Mucosa of gallbladder (tissue), 1 donor: ENCODE results near the gene OPA1. TPM values are rescaled to one million over a fixed set of nuclear protein-coding genes. Genes with fewer than 3 reads are reported as not detected.

Source experiments
- DNase-seq: peaks from one replicate; pipeline ENCODE4 v3.0.0-alpha.2; 2020; ENCODE audit warnings: low spot score
- total RNA-seq: library from RNA; stranded (reverse); gene quantifications from one replicate; pipeline ENCODE4 v1.2.1, GENCODE V29; 2021
- donor health status: DM: no; HTN: no; CAD: no.

The OPA1 gene
- total RNA-seq, 1 donor from 2014 or later, result 41.5 TPM

DNA sequence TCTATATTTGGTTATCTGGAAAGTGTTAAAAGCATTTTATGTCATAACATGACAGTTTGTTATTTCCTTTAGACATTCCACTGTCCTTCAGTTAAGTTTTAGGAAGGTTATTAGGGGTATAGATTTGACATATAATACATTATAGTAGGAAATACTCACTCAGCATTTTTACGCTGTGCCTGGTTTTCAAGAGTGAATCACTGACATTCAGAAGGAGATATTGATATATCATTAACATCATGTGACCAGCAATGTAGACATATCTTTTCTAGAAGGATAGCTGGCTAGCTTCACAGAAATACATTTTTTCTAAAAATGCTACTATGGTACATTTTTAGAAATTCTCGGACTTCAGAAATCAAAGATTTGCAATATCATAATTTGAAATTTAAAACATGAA, 57.6 kb downstream of the OPA1 start:
- DNase-seq, result no peak

GRCh38 chr3:193655831-193656433, 62.9 kb downstream of the OPA1 start:
- no peak for DNase-seq

DNA sequence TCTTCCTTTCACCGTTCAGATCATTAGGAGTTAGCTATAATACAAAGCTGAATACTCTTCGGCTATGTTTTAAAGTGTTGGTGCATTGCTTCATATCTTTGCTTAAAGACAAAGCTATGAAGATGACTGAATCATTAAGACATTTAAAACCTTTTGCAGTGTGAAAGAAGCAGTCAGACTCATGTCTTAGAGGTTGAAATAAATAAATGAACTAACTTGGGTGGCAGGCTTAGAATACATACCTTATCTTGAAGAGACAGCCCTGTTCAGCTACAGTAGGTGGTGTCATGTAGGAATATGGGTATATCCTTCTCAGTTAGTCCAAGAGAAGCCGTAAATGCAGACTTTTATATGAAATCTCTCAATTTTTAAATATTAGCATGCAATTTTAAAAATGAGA, 63.4 kb downstream of the OPA1 start:
- no peak for DNase-seq

DNA sequence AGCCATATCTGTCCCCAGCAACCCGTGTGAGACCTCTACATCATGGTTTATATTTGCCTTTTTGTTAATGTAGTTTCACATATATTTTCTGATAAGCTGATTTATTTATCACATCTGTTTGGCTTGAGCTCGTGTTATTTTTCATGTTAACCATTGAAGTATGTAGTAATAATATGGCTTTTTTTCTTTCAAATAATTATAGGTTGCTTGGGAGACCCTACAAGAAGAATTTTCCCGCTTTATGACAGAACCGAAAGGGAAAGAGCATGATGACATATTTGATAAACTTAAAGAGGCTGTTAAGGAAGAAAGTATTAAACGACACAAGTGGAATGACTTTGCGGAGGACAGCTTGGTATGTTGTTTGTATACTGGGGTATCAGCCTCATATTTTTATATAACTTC, 63.9 kb downstream of the OPA1 start:
- DNase-seq, result no peak

GRCh38 chr3:193660171-193660570, 67.2 kb downstream of the OPA1 start:
- no peak for DNase-seq

DNA sequence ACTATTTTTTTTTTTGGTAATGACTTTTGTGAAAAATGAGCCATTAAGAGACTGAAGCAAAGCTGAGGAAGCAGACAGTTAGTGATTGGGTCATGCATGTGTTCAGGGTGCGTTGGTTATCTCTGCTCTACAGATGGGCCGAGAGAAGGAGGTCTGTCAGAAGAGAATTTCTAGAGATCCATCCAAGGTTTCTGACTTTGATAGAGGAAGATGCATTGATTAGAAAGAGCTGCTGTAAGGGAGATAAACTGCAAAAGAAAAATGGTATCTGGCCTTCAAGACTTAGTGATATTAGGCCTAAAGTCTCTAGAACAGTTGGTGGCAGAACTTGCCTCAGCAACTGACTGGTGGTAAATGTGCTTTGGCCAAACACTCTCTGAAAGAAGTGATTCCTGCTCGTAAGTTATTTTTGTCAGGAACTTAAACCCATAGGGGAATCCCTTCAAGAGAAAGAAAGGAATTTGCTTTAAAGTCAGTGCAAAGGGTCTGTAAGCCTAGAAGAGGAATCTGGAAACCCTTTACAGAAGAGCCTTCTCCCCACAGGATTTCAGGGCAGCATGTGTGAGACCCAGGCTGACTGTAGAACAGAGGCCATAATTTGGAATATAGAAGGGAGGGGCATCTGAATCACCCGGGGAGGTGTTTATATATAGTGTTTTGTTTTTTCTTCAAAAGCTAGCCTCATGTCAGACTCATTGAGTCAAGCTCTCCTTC, 67.8 kb downstream of the OPA1 start:
- no peak for DNase-seq

GRCh38 chr3:193662757-193663322, 69.8 kb downstream of the OPA1 start:
- no peak for DNase-seq

DNA sequence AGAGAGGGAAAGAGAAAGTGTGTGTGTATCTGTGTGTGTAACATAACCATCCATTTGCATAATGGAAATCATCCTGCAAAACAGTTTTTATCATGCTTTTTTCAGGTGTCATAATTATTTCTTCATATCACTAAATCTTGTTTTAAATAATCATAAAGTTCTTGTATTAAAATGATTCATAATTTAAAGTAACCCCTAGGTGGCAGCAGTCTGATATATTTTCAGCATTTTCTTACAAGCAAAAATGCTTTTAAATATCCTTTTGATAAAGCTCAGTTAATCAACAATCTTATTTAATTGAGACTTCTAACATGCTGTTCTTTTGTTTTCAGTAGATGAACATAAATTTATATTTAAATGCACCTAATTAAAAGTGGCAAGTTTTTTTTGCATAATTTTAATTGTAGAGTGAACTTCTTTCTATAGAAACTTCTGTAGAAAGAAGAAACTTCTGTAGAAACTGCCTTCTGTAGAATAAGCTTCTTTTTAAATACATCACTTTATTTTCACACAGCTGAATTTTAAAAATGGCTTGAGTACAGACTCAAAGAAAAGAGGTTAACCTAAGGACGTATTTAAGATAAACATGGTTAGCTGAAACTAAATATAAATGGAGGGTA, 72.5 kb downstream of the OPA1 start:
- no peak for DNase-seq

- no peak for DNase-seq
Measured at GRCh38 chr3:193673845-193674244, 80.8 kb downstream of the OPA1 start.

DNA sequence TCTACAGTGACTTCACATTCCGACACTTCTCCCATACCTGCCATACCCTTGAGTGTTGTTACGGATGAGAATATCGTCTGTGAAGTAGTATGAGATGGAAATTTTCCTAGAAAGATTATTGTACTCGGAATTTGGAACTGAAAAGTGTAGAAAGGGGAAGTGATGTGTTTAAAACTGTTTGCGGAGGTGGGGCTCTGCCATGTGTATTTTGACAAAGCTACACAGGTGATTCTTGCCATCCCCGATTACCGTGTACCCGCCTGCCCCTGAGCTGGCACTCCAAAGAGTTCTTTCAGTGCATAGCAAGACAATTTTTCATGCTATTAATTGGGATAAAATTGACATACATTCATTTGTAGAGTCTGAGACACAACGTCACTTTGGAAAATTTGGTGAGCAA, 81.7 kb downstream of the OPA1 start:
- no peak for DNase-seq

DNA sequence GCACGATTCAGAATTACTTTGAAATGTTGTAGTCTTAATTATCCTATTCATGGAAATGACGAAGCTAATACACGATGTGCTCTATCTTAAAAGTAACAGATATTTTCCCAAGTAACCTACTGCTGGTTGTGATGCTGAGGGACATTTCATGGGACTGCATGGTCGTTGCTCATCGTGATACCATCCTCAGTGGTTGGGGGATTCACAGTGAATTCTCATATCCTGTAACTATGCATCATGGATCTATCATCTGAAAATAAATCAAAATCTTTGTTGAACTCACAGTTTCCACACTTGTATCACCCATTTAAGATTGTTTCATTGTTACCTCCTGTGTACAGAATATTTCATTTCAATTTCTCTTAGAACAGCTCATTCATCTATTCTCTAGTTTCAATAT, 84.7 kb downstream of the OPA1 start:
- no peak for DNase-seq

- no peak for DNase-seq
Measured at GRCh38 chr3:193680220-193680619, 87.2 kb downstream of the OPA1 start.

GRCh38 chr3:193681631-193682030, 88.6 kb downstream of the OPA1 start:
- DNase-seq, result no peak

GRCh38 chr3:193686665-193687483, 93.9 kb downstream of the OPA1 start:
- no peak for DNase-seq

- DNase-seq, result no peak
Measured at GRCh38 chr3:193688834-193689714, 96.1 kb downstream of the OPA1 start.

GRCh38 chr3:193693774-193694173, 100.8 kb downstream of the OPA1 start:
- DNase-seq, result no peak

DNA sequence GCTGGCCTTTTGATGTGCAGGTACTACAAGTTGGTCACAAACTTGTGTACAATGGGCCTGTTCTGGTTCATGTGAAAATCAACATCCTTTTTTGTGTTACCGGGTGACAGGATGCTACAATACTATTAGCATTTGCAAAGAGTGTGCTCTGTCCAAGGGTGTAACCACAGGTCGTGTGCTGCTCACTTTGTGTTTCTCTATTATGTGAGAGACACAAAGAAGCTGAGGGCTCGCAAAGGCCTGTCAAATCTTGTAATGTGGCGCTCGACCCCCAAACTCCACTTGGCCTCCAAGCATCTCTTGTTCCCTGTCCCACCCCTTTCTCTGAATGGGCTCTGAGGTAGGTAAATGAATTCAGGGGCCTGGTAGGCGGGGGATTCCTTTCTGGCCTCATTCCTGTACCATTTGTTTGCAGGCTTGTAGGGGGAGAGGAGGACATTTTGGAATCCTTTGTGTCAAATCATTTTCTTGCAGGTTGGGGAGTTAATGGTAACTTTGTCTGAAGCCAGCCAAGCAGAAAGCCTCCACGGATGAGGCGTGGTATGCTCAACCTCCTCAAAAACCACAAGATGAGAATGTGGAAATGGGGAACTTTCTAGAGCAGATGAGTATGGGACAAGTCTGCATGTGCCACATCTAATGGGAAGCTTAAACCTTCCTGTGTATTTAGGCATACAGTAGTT, 109.1 kb downstream of the OPA1 start:
- no peak for DNase-seq

- DNase-seq, result no peak
Measured at GRCh38 chr3:193702967-193703366, 110.0 kb downstream of the OPA1 start.

- no peak for DNase-seq
Measured at GRCh38 chr3:193704431-193704830, 111.4 kb downstream of the OPA1 start.

GRCh38 chr3:193708270-193708669, 115.3 kb downstream of the OPA1 start:
- no peak for DNase-seq
